ENCODE data around the gene TEKT2.

TEKT2 gene

DNA sequence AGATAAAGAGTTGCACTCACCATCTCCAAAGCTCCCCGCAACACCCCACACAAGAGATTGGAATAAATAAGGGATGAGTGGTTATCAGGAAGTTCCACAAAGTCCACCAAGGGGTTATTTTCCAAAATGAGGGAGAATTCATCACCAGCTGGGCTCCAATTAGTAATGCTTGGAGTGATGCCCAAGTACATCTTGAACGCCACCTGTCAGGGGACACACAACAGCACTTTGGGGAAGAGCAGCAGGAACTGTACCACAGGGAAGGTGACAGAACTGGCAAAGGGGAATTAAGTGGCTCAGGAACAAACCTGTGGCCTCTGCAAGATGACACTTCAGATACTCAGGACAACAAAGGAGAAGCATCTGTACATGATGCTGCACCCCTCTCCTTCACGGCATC, 53.9 kb downstream of the TEKT2 start:
- no peak for DNase-seq
- intact Hi-C loops (cut with DNase I): no loop called here

Measured in head of caudate nucleus (tissue), 42 donors.